A673 (cell line): ENCODE data around the gene PTGFRN. TPM values are rescaled to one million over a fixed set of nuclear protein-coding genes. Genes with fewer than 3 reads are reported as not detected.

Source experiments
- BruUV-seq: library from RNA; stranded (reverse); fragments of 400-500 nt; replicated peaks from 2 replicates; lab custom pipeline; 2021; lab: Mats Ljungman, UMichigan
- CTCF ChIA-PET: fragments of 300-600 bp; sonication (Branson Sonifier 250); formaldehyde crosslinking; loops from one replicate; lab custom pipeline; 2022; ENCODE audit warnings: antibody characterized with exemption; lab: Charles Lee
- POLR2A ChIA-PET: fragments of 300-600 bp; sonication (Branson Sonifier 250); formaldehyde crosslinking; loops from one replicate; lab custom pipeline; 2022; ENCODE audit warnings: antibody characterized with exemption; ENCODE audit not compliant: low non-redundant PET; lab: Charles Lee
- DNase-seq: peaks from one replicate; pipeline ENCODE4 v3.0.0-alpha.2; 2015; ENCODE audit warnings: low spot score
- H3K27ac ChIP-seq: fragments of 200-600 bp; sonication (generic); 2 replicates; pipeline ENCODE4 v1.5.1; 2016; ENCODE audit warnings: mixed run types, low read depth, mild to moderate bottlenecking, mixed read lengths, antibody characterized with exemption, low read length; ENCODE audit not compliant: poor library complexity, severe bottlenecking
- H3K27me3 ChIP-seq: fragments of 200-600 bp; sonication (generic); replicated peaks from 2 replicates; pipeline ENCODE4 v1.6.1; 2017; ENCODE audit warnings: mixed run types, low read depth, mild to moderate bottlenecking, mixed read lengths, antibody characterized with exemption, low read length; ENCODE audit not compliant: insufficient read depth, poor library complexity
- H3K36me3 ChIP-seq: fragments of 200-600 bp; sonication (generic); 2 replicates; pipeline ENCODE4 v1.6.1; 2016; ENCODE audit warnings: mixed run types, mild to moderate bottlenecking, mixed read lengths, antibody characterized with exemption, low read length; ENCODE audit not compliant: insufficient read depth, poor library complexity, severe bottlenecking
- H3K4me1 ChIP-seq: fragments of 200-600 bp; sonication (generic); 2 replicates; pipeline ENCODE4 v1.6.1; 2017; ENCODE audit warnings: mixed run types, mild to moderate bottlenecking, mixed read lengths, antibody characterized with exemption, low read length; ENCODE audit not compliant: insufficient read depth, poor library complexity, severe bottlenecking
- H3K4me3 ChIP-seq: fragments of 200-600 bp; sonication (generic); 2 replicates; pipeline ENCODE4 v1.5.1; 2016; ENCODE audit warnings: low read depth, mixed run types, mild to moderate bottlenecking, mixed read lengths, low read length; ENCODE audit not compliant: poor library complexity, severe bottlenecking
- H3K9me3 ChIP-seq: fragments of 200-600 bp; sonication (generic); 2 replicates; pipeline ENCODE4 v1.6.1; 2016; ENCODE audit warnings: mixed run types, low read depth, mild to moderate bottlenecking, mixed read lengths, antibody characterized with exemption, low read length; ENCODE audit not compliant: poor library complexity, severe bottlenecking
- CTCF ChIP-seq: fragments of 300-800, 200-600 bp; sonication (generic); conservative IDR thresholded peaks from 2 replicates; pipeline ENCODE4 v1.5.1; 2017; ENCODE audit warnings: low read depth, mild to moderate bottlenecking, antibody characterized with exemption, low read length, moderate library complexity, mixed read lengths
- EZH2 ChIP-seq: fragments of 200-600 bp; sonication (generic); IDR thresholded peaks from 2 replicates; pipeline ENCODE4 v1.6.1; 2017; ENCODE audit warnings: borderline replicate concordance, low read depth, mild to moderate bottlenecking, mixed read lengths, antibody characterized with exemption, low read length; ENCODE audit not compliant: poor library complexity, severe bottlenecking
- intact Hi-C: fragments of 100-400 bp; cut with micrococcal nuclease; formaldehyde crosslinking; loops from one replicate; pipeline ENCODE4 v1.10.0; 2022; ENCODE audit not compliant: unreplicated experiment
- total RNA-seq: library from RNA; stranded (reverse); gene quantifications from 2 replicates; pipeline ENCODE4 v1.2.3, GENCODE V29; 2021

PTGFRN gene
- total RNA-seq, 1 experiment from 2014 or later: 29.5 TPM

DNA sequence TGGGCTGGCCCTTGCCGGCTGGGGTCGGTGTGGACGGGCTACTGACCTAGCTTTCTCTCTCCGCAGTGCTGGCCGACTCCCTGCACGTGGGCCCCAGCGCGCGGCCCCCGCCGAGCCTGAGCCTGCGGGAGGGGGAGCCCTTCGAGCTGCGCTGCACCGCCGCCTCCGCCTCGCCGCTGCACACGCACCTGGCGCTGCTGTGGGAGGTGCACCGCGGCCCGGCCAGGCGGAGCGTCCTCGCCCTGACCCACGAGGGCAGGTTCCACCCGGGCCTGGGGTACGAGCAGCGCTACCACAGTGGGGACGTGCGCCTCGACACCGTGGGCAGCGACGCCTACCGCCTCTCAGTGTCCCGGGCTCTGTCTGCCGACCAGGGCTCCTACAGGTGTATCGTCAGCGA, 34.9 kb downstream of the PTGFRN start:
- H3K4me1 ChIP-seq: no peaks in the 10 kb centered on the region
- CTCF ChIA-PET: no interaction called here
- no peak for DNase-seq
- no TSS peak for BruUV-seq
- intact Hi-C loops: no loop called here
- H3K27ac ChIP-seq: no peak overlapping the region
- H3K4me3 ChIP-seq: no peak overlapping the region
- POLR2A ChIA-PET: no interaction called here
- H3K9me3 ChIP-seq: no peaks in the 10 kb centered on the region
- no peaks in the 10 kb centered on the region for H3K27me3 ChIP-seq
- peaks cover 7% of the 10 kb centered on the region for H3K36me3 ChIP-seq
- TF ChIP-seq CTCF (no peak), EZH2 (no peak)

- no peak for TF ChIP-seq CTCF
- no peak for TF ChIP-seq EZH2
- Histone ChIP-seq H3K36me3 (peaks cover 7% of the 10 kb centered on the region), H3K27ac (no peak overlapping the region), H3K9me3 (no peaks in the 10 kb centered on the region), H3K4me3 (no peak overlapping the region), H3K27me3 (no peaks in the 10 kb centered on the region), H3K4me1 (no peaks in the 10 kb centered on the region)
- DNase-seq: no peak
- CTCF ChIA-PET: no interaction called here
- POLR2A ChIA-PET: no interaction called here
- no TSS peak for BruUV-seq
- intact Hi-C loops: no loop called here
These were observed 35.7 kb downstream of the PTGFRN start for GRCh38 chr1:116945421-116945820.

DNA sequence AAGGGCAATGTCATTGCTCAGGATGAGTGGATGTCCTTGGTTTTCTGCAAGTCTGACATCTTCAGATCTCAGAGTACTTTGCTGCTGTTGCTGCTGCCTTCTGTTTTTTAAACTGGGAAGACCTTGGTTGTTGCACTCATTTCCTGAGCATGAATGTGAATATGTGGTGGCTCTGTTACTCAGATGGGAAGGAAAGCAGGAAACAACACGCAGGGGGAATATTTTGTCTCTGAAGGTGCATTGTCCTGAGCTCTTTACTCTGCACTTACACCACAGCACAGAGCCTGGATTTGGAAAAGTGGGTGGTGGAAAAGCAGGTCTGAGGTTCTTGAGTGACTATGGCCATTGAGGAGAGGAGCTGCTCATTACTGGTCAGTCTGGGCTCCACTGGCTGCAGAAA, 36.3 kb downstream of the PTGFRN start:
- intact Hi-C loops: no loop called here
- H3K4me3 ChIP-seq: no peak overlapping the region
- DNase-seq: no peak
- no TSS peak for BruUV-seq
- CTCF ChIA-PET: no interaction called here
- H3K27ac ChIP-seq: no peak overlapping the region
- POLR2A ChIA-PET: no interaction called here
- TF ChIP-seq CTCF (no peak), EZH2 (no peak)
- H3K27me3 ChIP-seq: no peaks in the 10 kb centered on the region
- H3K9me3 ChIP-seq: no peaks in the 10 kb centered on the region
- H3K4me1 ChIP-seq: no peaks in the 10 kb centered on the region
- peaks cover 7% of the 10 kb centered on the region for H3K36me3 ChIP-seq
